GM19239 (cell line): ENCODE measurements around the gene CRACR2A.

Experiments used
- DNase-seq: peaks from one replicate; pipeline ENCODE4 v3.0.0; 2011; ENCODE audit warnings: low spot score; ENCODE audit not compliant: insufficient read length
- FAIRE-seq: peaks from 2 replicates; lab custom pipeline; 2011; peaks lifted over from hg19 to GRCh38; lab: Jason Lieb, UNC

Gene CRACR2A

GRCh38 chr12:3692616-3693365, 60.1 kb downstream of the CRACR2A start:
- no peak for FAIRE-seq
- DNase-seq = no peak

DNA sequence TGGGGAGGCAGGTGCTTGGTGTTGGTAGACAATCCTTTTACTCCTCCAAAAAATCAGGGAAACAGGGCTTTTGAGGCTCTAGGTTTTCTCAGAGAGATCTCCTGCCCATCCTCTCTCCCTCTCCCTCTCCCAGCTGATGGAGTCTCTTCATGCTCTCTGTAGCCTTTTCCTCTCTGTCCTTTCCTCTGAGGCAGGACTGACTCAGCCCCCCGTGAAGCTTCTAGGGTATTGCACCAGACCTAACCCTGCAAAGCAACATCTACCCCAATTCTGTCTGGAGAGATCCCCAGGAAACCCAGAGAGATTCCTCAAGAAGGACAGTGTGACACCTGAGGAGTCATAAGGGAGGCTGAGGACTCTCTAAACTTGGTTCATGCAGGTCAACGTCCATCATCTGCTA, 66.4 kb downstream of the CRACR2A start:
- no peak for DNase-seq
- no peak for FAIRE-seq

DNA sequence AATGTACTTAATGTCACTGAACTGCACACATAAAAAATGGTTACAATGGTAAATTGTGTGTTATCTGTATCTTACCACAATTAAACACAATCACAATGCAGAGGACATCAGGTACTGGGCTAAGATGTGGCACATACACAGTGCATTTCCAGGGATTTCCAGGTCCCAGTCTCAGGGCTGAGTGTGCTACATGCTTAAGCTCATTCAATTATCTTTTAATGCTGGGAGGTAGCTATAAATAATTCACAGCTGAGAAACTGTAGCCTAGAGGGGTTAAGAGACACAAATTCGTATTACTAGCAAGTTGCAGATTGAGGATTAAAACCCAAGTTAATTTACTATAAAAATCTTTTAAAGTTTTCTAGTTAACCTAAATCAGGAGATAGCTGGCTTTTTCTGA, 67.1 kb downstream of the CRACR2A start:
- FAIRE-seq (no peak), DNase-seq (no peak)

GRCh38 chr12:3684449-3685051, 68.4 kb downstream of the CRACR2A start:
- DNase-seq (no peak), FAIRE-seq (no peak)

DNA sequence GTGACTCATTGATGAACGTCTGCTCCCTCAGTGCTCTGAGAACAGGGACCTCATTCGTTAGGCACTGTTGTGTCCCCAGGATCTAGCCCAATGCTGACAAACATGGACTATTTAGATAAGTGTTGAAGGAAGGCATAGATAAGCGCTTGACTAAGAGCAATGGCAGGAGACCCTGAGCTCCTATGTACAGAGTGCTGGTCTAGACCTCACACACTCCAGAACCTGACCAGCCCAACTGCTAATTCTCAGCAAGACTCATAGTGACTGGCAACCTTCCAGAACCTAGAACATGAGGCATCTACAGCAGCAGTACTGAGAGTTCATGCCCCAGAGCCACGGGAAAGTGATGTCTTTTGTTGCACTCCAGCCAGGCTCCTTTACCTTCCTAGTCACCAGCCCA, 69.2 kb downstream of the CRACR2A start:
- DNase-seq (no peak), FAIRE-seq (no peak)

GRCh38 chr12:3681595-3682061, 71.3 kb downstream of the CRACR2A start:
- no peak for DNase-seq
- FAIRE-seq = no peak

DNA sequence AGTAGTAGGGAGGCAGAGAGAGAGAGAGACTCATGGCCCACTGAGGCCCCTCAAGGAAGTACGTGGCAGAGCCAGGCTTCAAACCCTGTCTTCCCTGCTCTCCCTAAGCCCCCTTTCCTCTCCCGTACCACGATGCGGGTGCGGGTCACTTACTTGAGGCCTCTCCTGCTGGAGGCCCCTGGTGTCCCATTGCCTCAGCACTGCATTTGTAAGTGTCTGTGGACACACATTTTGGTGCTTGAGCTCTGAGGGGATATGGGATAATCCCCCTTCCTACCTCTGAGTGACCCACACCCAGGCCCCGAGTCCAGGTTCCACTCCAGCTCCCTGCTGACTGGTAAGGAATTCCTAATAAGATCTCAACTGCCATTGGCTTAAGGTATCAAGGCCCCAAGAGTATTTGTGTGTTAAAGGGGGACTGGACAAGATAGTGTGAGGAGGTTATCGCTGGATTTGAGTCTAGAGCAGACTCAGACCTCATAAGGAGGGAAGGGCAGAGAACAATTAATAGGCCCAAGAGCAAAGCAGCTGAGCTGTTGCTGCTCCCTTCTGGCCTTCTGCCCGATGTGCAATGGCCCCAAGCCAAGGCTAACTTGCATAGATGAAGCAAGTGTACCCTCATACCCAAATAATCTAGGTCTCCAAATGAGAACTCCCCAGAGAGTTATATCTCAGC, 71.9 kb downstream of the CRACR2A start:
- DNase-seq (no peak), FAIRE-seq (no peak)

DNA sequence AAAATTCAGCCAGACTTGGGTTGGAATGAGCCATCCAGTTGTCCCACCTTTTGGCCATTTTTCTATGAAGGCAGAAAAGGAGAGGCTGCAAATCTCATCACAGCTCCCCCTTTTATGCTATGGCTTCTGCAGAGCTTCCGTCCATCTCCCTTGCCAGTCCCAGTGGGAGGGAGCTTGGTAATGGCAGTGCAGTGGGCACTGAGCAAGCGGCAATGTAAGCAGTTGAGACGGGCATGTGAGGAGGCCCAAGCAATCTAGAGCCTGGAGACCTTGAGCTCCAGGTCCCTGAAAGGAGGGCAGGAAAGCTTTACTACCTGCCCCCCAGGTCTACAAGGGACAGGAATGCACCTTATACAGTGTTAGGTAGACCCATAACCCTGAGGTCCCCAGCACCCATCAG, 73.1 kb downstream of the CRACR2A start:
- no peak for DNase-seq
- no peak for FAIRE-seq

DNA sequence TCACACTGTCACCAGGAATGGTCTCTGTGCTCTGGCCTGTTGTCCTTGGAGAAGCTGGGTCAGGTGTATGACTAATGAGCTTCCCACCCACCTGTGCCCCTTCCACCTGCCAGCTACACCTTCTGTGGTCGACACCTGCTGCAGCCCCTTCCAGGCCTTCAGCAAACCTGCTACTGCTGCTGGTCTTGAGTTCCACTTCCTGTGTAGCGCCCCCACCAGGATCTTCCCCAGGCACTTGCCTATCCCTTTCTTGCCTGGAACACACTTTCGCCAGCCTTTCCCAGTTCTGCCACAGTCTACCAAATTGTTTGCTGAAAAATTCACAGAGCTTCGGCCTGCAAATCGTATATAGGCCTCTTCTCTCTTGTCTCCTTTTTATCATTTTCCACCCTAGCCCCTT, 75.3 kb downstream of the CRACR2A start:
- DNase-seq (no peak), FAIRE-seq (no peak)

DNA sequence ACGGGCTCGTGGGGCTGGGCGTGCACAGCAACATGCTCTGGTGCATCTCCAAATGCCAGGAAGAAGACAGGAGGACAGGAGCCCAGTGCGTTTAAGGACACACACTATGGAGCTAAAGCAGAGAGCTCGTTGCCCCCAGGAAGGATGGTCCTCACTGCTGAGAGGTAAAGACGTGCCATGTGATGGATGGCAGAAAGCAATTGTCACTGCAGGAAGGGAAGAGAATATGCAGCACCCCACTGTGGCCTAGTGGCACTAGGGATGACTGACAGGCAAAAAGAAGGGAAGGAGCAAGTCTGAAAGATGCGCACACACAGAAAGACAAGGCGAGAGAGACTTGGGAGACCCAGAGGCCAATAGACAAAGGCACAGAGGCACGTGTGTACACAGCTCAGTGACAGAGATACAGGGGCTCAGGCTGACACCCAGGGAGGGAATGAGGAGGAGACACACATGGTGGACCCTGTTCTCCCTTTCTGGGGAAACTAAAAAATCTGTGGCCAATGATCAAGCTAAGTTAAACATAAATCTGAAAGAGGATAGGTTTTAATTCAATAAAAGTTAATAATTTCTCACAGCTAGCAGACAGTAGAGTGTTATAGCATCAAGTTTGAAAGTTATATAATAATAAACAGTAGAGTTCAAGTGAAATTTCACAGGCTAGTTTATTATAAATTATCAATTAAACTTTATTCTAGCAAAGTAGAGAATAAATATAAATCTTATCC, 78.8 kb downstream of the CRACR2A start:
- DNase-seq = no peak

DNA sequence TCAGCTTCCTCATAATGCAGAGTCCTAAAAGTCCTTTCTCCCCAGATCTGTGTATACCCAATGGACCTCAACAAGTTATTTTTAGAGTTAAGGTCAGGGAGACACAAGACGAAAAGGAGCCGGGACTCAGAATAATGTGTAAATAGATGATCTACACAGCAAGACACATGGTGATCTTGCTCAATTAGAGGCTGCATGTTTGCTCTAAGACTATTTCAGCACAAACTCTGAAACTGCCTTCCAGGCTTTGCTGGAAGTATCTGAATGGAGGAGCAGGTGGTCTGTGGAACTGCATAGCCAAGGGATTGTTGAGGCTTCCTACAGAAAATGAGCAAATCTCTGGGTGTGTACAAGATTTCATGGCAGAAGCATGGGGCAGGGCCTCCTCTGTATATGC, 80.8 kb downstream of the CRACR2A start:
- FAIRE-seq (no peak), DNase-seq (no peak)

More for the DNA sequence above, 78.8 kb downstream of the CRACR2A start:
- FAIRE-seq = no peak

DNA sequence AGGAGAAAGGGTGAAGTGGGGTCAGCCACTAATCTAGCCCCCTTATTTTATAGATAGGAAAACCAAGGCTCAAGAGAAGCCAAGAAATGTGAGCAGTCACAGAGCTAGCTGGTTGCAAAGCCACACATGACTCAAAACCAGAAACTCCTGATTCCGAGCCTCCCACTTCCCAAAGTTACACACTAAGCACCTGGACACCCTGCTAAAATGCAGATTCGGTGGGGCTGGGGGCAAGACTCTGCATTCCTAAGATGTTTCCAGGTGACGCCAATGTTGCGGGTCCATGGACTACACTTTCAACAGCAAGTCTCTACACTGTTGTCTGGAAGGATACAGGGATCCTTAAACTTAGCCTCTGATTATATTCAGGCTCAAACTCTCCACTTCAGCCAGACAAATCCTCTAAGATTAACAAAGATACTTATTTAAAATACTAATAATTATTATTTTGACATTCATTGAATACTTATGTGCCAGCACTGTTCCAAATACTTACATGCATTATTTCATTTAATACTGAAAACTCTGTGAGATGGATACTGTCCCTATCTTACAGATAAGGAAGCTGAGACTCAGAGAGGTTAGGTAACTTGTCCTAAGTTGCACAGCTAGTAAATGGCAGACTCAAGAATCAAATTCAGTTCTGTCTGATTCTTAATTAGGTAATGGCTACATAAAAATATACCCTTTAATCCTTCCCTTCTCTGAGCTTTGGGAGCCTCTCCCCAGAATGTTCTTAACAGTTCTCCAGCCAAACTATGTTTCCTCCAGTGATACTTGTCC, 81.4 kb downstream of the CRACR2A start:
- FAIRE-seq (no peak), DNase-seq (no peak)

DNA sequence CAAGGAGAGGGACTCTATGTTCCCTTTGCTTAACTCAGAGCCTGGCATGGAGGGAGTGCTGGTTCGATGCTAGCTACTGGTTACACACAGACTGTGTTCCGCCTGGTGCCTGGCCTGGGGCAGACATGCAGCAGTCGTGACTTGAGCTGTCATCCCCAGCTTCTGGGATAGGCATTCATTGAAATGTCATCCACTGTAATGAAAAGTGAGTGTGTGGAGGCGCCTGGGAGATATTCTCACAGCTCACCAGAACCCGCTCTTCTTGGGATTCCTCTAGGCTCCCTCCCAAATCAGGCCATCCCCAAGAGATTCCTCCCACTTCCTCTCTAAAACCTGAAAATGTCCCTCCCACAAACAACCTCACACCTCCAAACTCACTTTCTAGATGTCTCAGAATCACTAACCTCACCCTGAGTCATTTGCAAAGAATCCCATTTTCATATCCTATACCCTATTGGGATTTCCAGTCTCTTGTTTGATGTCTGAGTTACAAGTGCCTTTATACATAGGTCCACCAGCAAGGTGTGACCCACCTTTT, 82.8 kb downstream of the CRACR2A start:
- no peak for DNase-seq
- FAIRE-seq = no peak

GRCh38 chr12:3669594-3669993, 83.3 kb downstream of the CRACR2A start:
- DNase-seq = no peak
- no peak for FAIRE-seq

DNA sequence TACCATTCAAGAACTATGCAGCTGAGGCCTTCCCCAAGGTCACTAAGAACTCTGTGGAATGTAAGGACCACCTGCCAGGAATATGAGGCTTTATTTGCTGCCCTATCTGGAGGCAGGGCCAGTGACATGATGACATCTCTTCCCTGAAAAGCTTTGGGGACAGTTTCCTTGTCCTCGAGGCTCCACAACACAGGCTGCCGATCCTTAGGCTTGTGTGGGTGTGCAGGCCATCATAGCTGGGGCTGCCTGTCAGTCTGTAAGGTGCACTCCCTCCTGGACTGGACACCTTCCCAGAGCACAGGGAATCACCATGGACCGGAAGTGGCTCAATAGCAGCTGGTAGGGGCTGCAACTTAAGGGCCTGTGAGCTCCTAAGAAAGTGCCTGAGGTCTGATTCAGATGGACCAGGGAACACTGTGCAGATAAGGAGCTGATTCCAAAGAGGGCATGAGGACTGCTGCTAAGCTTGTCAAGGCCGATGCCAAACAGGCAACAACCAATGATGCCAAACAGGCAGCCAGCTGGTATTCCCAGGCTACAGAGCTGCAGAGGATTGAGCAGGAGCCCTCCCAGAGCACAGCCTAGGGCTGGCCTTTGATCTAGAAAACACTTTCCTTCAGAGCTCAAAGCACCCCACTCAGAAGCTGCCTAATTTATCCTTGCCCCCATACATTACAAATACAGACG, 84.3 kb downstream of the CRACR2A start:
- FAIRE-seq (no peak), DNase-seq (no peak)

GRCh38 chr12:3667485-3667884, 85.4 kb downstream of the CRACR2A start:
- DNase-seq (no peak), FAIRE-seq (no peak)

- DNase-seq (no peak), FAIRE-seq (no peak)
Observed at GRCh38 chr12:3666441-3666840, 86.5 kb downstream of the CRACR2A start.

- DNase-seq (no peak), FAIRE-seq (no peak)
Observed at GRCh38 chr12:3662521-3662921, 90.4 kb downstream of the CRACR2A start.

- no peak for FAIRE-seq
Observed at GRCh38 chr12:3661028-3661427, 91.9 kb downstream of the CRACR2A start.

More at GRCh38 chr12:3661028-3661427, 91.9 kb downstream of the CRACR2A start:
- DNase-seq = no peak
